LNCAP (cell line): ENCODE measurements around the gene MCF2L2.

Experiments used
- TF ChIP-seq, protein P1 (sequence below): fragments of 450-650 bp; IDR thresholded peaks from 2 replicates; pipeline ENCODE4 v1.5.1; 2017; ENCODE audit warnings: mild to moderate bottlenecking

The MCF2L2 gene

DNA sequence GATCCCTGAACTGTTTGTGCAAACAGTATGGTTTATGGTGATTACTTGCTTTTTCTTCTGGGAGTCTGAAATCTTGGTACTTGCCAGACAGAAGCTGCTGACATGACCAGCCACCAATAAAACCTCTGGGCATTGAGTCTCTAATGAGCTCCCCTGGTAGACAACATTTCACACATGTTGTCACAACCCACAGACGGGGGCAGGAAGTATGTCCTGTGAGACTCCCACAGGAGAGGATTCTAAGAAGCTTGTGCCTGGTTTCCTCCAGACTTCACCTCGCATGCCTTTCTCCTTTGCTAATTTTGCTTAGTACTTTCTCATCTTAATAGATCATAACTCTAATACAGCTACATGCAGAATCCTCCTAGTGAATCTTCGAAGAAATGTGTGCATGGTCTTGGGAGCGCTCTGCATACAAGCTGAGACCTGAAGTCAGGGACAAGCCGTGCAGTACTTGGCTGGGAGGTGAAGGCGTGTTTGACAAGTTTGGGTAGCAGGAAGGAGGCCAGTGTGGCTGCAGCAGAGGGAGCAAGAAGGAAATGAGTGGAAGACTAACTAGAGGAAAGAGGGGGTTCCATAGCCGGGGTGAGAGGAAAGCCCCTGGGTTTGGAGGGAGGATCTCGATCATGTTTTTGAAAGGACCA lies 126.4 kb downstream of the MCF2L2 start:
- TF ChIP-seq, protein P1, sequence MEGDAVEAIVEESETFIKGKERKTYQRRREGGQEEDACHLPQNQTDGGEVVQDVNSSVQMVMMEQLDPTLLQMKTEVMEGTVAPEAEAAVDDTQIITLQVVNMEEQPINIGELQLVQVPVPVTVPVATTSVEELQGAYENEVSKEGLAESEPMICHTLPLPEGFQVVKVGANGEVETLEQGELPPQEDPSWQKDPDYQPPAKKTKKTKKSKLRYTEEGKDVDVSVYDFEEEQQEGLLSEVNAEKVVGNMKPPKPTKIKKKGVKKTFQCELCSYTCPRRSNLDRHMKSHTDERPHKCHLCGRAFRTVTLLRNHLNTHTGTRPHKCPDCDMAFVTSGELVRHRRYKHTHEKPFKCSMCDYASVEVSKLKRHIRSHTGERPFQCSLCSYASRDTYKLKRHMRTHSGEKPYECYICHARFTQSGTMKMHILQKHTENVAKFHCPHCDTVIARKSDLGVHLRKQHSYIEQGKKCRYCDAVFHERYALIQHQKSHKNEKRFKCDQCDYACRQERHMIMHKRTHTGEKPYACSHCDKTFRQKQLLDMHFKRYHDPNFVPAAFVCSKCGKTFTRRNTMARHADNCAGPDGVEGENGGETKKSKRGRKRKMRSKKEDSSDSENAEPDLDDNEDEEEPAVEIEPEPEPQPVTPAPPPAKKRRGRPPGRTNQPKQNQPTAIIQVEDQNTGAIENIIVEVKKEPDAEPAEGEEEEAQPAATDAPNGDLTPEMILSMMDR: no peak

DNA sequence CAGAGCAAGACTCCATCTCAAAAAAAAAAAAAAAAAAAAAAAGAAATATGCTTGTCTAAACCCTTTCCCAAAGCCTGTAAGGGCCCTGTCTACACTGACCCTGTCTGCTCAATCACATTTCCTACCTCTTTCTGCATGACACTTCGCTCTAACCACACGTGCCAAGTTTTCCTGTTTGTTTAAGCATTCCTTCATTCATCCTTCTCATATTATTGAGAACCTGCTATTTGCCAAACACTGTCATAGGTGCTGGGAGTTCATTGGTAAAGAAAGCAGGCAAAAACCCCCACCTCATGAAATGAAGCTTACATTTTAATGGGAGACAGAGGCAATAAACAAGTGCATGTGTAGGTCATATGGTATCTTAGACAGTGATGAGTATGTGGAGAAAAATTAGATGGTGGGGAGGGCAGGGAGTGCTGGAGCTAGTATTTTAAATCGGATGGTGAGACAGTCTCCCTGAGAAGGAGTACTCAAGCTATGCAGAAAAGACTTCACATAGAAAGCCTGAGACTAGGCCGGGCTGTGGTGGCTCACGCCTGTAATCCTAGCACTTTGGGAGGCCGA lies 127.3 kb downstream of the MCF2L2 start:
- TF ChIP-seq, protein P1: no peak

DNA sequence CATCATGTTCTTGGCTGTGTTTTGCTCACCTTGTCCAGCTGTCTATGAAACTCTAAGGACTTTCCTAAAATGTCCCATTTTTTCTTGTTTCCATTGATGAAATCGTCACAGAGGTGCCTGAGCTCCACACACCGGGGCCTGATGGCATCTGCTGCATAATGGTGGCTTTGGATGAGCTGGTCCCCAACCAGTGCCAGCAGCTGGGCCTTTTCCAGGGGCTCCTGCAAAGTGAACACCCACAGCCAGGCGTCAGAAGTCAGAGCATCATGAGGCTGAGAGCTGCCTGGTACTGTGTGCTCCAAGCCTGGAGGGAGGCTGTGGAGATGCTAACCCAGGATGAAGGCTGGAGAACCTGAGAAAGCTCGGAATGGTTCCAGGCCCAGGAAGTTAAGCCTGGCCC lies 128.4 kb downstream of the MCF2L2 start:
- TF ChIP-seq, protein P1: no peak

DNA sequence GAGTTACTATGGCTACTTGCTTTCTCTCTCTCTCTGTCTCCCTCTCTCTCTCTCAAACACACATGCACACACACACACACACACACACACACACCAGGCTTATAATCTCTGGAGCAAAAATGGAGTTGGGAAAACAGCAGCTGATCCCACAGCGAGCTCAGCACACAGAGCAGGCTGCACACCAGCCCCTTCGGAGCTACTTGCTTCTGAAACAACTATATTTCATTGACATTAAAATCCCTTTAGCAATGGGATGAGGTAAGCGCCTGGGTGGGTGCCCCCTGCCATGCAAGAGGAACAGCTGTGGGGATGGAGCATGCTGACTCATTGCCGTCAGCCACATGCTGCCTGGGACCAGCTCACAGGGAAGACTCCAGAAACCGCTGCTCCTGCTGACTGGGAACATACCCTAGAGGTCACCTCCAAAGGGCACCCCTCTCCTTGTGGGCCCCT lies 129.7 kb downstream of the MCF2L2 start:
- TF ChIP-seq, protein P1: no peak

DNA sequence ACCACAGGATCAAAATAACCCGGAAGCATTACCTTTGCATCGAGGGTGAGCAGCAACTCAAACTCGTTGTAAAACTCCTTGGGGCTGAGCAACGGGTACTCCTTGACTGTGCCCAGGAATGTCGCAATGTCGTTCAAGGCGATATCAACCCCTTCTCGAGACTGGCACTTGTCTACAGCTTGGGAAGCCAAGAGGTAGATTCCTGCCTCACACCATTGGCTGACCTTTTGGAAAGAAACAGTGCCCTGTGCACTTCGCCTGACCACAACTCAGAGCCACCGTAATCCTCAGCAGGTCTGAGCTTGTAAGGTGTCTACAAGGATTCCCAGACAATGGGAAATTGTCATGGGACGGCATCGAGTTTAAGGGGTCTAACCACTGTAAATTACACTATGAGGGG lies 131.5 kb downstream of the MCF2L2 start:
- TF ChIP-seq, protein P1: no peak

DNA sequence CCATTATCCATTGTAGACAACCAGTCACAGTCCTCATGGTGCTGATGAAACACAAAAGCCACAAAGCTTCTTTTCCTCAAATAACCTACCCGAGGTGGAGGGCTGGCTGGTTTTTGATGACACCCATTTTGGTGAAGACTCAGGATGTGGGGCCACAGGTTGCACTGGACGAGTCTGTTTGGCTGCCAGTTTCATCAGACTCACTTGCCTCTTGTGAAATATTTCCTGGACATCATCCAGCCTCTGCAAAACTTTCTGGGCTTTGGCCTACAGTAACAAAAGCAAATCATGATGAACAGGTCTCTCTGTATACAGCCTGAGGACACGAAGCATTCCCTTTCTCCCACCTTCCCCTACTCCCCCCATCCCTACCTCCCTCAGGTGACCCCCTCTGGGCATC lies 133.2 kb downstream of the MCF2L2 start:
- TF ChIP-seq, protein P1: no peak

DNA sequence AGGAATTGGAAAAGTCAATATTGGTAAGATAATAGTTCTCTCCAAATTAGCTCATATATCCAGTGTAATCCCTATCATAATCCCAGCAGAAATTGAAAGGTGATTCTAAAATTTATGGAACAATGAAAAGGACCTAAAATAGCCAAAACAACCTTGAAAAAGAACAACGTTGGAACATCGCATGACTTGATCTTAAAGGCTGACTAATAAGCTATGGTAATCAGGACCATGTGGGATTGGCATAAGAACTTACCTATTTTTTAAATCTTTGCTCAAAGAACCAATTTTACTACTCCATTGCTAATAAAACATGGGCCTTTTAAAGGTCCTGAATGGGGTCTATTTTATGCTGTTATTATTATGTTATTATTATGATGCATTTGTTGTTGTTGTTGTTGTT lies 134.5 kb downstream of the MCF2L2 start:
- TF ChIP-seq, protein P1: no peak
